GM08714 (cell line): ENCODE results near the gene NDUFS5.

Source experiments
- H3K4me3 ChIP-seq: fragments of 200-500 bp; sonication (Bioruptor generic); 2 replicates; pipeline ENCODE4 v1.5.1; 2014; ENCODE audit warnings: mild to moderate bottlenecking, low read length, inconsistent platforms
- ZNF274 ChIP-seq: IDR thresholded peaks from 2 replicates; pipeline ENCODE4 v1.6.1; 2012; ENCODE audit warnings: mild to moderate bottlenecking, low read depth, low read length

Gene NDUFS5

DNA sequence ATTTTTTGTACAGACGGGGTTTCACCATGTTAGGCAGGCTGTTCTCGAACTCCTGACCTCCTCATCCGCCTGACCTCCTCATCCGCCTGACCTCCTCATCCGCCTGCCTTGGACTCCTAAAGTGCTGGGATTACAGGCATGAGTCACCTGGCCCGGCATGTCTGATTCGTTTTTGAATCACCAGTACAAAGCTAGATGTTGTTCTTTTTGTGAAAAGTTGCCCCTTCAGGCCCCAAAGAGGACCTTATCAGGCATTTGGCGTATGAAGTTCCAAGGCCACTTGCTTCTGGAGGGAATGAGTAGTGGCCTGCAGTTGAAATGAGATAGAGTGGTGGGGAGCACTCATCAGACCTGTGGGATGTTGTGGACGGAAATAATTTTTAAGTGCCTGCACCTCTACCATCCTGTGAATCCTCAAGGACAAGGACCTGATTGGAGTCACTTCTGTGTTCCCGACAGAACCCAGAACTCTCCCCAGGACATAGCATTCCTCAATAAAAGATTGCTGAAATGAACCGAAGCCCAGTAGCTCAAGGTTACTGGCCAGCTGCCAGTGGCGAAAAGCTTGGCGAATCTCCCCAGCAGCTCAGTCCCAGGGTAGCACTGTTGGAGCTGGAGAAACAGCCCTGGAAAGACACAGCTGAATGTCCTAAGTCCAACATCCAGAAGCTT is 50.1 kb downstream of the NDUFS5 start:
- no peak overlapping the region for H3K4me3 ChIP-seq
- TF ChIP-seq ZNF274 = no peak

DNA sequence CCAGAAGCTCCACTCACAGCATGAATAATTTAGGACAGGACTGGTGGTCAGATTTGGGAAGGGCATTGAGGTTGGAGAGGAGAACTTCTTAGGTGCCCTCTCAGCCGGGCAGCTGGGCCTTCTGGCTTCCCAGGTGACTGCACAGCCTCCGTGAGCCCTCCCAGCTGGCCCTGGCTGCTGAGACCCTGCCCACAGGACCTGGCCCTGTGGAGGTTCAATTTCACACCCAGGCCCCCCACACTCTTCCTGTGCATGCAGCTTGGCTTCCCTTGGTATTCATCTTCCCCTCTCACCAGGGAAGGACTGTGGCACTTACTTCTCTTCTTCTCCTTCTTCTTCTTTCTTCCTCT is 50.6 kb downstream of the NDUFS5 start:
- no peak for TF ChIP-seq ZNF274
- no peak overlapping the region for H3K4me3 ChIP-seq

- no peak for TF ChIP-seq ZNF274
- H3K4me3 ChIP-seq = no peak overlapping the region
Measured at GRCh38 chr1:39080269-39080826, 54.2 kb downstream of the NDUFS5 start.

DNA sequence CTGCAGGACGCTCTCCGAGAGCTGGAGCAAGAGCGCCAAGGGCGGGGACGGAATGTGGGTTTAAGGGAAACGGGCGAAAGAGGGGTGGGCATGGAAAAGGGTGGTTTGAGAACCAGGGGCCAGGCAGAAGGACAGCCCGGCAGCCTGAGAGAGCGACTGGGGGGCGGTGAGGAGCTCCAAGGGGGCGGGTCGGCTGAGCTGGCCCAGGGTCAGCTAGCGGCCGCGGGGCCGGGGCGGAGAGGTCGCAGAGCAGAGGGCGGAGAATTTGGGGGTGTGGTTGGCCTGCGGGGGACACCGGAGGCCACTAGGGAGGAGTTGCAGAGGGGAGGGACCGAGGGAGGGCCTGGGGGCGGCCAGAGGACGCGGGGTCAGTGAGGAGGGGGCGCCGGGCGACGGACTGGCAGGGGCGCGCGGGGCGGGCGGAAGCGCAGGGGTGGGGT is 54.7 kb downstream of the NDUFS5 start:
- H3K4me3 ChIP-seq = no peak overlapping the region
- TF ChIP-seq ZNF274 = no peak

- H3K4me3 ChIP-seq = peak overlapping the region; percentile 59; the same call in 1 of the 2 replicates
- no peak for TF ChIP-seq ZNF274
Measured at GRCh38 chr1:39081271-39082009, 55.3 kb downstream of the NDUFS5 start.

- TF ChIP-seq ZNF274 = no peak
- H3K4me3 ChIP-seq = no peak overlapping the region; the same call in 1 of the 2 replicates
Measured at GRCh38 chr1:39082010-39082799, 56.1 kb downstream of the NDUFS5 start.

DNA sequence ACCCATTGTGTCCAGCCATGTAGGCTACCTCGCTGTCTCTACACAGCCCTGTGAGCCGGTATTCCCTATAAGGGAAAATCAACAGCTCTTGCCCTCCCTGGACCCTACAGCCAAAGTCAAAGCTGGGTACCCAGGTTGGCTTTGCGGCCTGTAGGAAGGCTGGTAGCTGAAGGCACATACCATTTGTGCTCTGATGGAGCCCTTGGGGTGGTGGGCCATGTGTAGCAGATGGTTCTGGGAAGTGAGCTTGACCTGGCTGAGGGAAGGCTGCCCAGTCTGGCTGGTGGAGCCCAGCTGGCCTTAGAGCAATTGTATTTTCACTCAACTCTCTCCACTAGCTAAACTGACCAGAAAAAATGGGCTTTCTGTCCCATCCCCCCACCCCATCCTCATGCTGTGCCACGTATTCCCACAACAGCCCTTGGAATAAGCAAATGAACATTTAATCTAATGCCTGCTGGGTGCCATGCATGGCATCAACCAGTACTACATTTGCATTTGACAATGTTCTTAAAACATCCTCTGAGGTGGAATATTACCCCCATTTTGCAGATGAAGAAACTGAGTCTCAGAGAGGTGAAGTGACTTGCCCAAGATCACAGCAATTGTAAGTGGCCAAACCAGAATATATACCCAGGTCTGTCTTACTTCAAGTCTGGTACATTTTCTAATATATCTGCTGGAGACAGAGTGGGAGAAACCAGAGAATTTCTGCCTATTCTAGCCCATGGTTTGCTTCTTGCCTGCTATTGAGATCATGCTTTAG is 56.8 kb downstream of the NDUFS5 start:
- H3K4me3 ChIP-seq = no peak overlapping the region

DNA sequence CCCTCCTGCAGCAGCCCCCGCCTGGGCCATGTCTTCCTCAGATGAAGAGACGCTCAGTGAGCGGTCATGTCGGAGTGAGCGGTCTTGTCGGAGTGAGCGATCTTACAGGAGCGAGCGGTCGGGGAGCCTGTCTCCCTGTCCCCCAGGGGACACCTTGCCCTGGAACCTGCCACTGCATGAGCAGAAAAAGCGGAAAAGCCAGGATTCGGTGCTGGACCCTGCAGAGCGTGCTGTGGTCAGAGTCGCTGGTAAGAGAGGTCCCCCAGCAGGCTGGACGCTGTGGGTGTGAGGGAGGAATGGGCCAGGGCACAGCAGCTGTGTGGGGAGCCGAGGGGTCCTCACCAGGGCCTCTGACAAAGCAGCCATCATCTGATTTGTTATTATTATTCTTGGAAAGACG is 58.0 kb downstream of the NDUFS5 start:
- no peak for TF ChIP-seq ZNF274
- H3K4me3 ChIP-seq = no peak overlapping the region

More for the DNA sequence above, 56.8 kb downstream of the NDUFS5 start:
- TF ChIP-seq ZNF274 = no peak
